ENCODE data around the gene MEX3D.
"Not testable (repeated sequence)": the region's sequence is repeated elsewhere in the genome, so short reads cannot be mapped to it uniquely, and the experiment has no call there.

The MEX3D gene

DNA sequence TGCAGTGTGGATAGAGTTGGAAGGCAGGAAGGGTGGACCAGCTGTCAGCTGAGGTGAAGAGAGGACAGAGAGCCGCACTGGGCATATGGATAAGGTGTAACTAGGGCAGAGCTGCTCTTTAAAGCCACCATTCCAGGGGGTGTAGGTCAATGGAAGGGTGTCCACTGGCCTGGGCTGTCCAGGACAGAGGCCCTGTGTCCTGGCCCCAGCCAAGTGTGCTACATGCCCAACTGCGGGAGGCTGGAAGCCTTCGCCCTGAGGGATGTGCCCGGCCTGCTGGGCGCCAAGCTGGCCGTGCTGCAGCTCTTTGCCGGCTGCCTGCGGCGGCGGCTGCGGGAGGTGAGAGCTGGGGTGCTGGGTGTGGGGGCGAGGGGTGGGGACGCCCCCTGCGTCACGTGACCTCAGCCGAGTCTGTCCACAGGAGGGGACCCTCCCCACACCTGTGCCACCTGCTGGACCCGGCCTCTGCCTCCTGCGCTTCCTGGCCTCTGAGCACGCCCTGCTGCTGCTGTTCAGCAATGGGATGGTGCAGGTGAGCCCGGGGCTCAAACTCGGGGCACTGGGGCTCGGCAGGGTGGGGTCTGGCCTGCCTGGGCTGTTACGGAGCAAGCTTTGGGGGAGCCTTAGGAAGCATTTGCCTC lies 34.5 kb downstream of the MEX3D start:
- no peak for DNase-seq

GRCh38 chr19:1532003-1532402 lies 36.1 kb downstream of the MEX3D start:
- no peak for DNase-seq

- DNase-seq = no peak
Observed at GRCh38 chr19:1531587-1531986, 36.5 kb downstream of the MEX3D start.

GRCh38 chr19:1530856-1531255 lies 37.3 kb downstream of the MEX3D start:
- not testable (repeated sequence) for DNase-seq

GRCh38 chr19:1529430-1529816 lies 38.7 kb downstream of the MEX3D start:
- DNase-seq = no peak

DNA sequence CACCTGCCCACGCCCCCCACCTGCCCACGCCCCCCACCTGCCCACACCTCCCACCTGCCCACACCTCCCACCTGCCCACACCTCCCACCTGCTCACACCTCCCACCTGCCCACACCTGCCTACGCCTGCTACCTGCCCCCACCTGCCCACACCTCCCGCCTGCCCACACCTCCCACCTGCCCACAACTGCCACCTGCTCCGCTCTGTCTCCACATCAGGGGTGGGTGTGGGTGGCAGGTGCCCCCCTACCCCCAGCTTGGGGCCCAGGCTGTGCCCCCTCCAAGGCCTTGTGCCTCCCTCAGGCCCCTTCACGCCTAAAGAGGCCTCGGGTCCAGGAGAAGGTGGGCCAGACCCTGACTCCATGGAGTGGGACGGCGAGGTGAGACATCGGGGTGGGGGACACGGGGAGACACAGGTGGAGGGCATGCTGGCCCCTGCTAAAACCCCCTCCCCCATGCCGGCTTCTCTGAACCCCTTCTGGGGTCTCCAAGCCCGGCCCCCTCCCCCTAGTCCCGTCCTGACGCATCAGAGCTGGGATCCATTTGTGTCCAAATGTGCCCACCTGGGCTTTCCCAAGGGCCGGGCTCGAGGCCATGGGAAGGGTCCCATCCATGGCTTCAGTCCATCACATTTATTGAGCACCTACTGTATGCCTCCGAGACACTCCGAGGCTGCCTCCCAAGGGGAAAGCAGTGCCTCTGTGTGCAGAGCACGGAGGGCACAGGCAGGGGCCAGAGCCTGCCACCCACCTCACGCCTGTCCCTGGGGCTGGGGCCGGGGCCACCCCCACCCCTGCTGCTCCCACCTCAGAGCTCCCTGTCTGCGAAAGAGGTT lies 39.3 kb downstream of the MEX3D start:
- DNase-seq = no peak

GRCh38 chr19:1527650-1528309 lies 40.3 kb downstream of the MEX3D start:
- no peak for DNase-seq

DNA sequence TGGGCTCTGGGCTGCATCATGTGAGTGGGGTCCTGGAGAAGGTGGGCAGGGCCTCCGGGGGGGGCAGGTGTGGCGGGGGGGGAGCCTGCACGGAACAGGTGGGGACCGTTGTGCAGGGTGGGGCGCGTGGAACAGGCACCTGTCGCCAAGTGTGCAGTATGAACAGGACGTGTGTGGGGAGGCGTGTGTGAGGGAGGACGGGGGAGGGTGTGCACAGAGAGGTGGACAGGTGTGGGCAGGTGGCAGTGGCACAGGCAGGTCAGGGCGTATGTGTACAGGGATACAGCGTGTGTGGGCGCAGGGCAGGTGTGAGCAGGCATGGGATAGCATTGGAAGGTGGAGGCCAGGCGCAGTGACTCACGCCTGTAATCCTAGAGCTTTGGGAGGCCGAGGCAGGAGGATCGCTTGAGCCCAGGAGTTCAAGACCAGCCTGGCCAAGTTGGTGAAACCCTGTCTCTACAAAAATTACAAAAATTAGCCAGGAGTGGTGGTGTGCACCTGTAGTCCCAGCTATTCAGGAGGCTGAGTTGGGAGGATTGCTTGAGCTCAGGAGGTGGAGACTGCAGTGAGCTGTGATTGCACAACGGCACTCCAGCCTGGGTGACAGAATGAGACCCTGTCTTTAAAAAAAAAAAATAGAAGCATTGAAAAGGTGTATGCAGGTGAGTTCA lies 41.0 kb downstream of the MEX3D start:
- no peak for DNase-seq

- no peak for DNase-seq
Observed at GRCh38 chr19:1526066-1526778, 41.9 kb downstream of the MEX3D start.

DNA sequence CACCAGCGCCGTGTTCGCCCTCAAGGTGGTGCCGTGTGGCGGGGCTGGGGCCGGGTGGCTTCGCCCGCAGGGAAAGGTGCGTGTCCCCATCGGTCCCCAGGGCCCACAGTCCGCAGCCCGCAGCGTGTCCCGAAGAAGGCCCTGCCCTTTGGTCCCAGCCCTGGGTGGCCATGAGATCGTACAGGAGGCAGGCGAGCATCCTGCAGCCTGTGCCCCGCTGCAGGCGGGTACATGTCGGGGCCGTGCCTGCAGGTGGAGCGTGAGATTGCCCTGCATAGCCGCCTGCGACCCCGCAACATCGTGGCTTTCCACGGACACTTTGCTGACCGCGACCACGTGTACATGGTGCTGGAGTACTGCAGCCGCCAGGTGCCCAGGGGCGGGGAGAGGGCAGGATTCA lies 42.8 kb downstream of the MEX3D start:
- DNase-seq = no peak

GRCh38 chr19:1524972-1525325 lies 43.2 kb downstream of the MEX3D start:
- DNase-seq = no peak

DNA sequence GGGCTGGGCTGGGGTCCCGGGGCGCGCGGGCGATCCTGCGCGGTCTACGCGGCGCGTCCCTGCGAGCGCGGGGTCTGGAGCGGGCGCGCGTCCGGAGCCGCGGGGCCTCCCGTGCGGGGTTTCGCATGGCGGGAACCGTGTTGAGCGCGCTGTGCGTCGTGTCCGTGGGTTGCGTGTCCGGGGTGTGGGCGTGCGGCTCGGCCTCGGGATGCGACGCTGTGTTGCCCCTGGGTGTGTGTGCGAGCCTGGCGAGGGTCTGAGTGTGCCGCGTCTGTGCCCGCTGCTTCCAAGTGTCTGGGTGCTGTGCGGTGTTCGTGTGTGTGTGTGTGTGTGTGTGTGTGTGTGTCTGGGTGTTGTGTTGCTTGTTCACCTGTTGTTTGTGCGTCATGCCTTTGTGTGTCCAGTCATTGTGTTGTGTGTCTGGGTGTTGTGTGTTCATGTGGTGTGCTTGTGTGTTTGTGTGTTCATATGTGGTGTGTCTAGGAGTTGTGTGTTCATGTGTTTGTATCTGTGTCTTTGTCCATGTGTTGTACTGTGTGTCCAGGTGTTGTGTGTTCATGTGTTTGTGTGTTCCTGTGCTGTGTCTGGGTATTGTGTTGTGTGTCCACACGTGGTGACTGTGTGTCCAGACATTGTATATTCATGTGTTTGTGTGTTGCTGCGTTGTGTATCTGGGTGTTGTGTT lies 43.7 kb downstream of the MEX3D start:
- no peak for DNase-seq

- DNase-seq = no peak
Observed at GRCh38 chr19:1523412-1524286, 44.5 kb downstream of the MEX3D start, which contains the start of gene PLK5. TSS of gene PLK5 (plus strand) at chr19:1524077. CDS start at chr19:1526997, 2,920 bp downstream.

DNA sequence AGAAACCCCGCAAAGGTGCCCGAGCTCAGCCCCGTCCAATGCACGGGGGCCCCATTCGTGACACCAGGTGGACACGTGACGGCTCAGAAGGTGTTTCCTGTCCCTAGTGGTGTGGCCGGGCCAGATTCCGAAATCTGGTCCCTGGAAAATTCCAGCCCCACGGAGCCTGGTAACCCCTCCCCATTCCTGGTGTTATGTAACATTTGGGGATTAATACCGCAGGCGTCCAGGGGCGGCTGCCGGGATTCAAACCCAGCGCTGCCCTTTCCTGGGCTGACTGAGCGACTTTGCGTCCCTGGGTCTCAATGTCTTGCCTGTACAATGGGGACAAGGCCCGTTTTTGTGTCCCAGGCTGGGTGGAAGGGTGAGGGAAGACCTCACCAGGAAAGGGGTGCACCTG lies 45.3 kb downstream of the MEX3D start:
- DNase-seq = no peak

- no peak for DNase-seq
Observed at GRCh38 chr19:1522061-1522460, 46.1 kb downstream of the MEX3D start.

- DNase-seq = no peak
Observed at GRCh38 chr19:1521636-1522035, 46.5 kb downstream of the MEX3D start.

DNA sequence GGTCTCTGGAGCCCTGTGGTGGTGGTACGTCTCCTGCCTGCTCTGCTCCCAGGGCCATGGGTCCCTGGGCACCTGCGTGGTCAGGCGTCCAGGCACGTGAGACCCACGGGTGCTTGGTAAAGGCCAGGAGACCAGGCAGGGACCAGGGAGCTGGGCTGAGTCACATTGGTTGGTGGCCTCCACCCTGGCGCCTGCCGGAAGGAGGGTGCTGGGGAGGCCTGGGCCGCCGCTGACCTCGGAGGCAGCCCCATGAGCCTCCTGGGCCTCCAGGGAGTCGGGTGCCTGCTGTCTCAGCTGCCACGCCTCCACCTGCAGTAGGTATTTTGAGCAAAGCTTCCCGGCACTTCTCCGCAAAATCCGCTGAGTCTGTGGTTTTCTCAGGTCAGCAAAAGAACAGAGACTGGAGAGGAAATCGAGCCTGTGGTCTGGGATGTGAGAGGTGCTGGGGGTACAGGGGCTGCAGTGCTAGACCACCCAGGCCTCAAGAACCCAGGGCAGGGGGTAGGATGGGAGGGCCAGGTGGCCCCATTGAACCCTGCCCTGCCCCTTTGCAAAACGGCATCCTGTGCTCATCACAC lies 47.8 kb downstream of the MEX3D start:
- DNase-seq = no peak

DNA sequence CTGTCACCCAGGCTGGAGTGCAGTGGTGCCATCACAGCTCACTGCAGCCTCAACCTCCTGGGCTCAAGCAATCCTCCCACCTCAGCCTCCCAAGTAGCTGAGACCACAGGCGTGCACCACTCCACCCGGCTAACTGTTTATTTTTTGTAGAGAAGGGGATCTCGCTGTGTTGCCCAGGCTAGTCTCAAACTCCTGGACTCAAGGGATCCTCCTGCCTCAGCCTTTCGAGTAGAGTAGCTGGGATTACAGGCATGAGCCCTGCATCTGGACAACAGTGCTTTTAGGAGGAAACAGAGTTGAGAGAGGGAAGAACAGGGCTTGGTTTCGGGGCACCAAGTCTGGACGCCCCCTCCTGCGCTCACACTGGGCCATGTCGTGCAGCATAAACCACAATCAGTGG lies 48.3 kb downstream of the MEX3D start:
- DNase-seq = not testable (repeated sequence)

- DNase-seq = no peak
Observed at GRCh38 chr19:1518471-1518870, 49.7 kb downstream of the MEX3D start.

GRCh38 chr19:1516395-1516753 lies 51.8 kb downstream of the MEX3D start:
- no peak for DNase-seq
